ENCODE data around the gene SLC39A11. TPM values are rescaled to one million over a fixed set of nuclear protein-coding genes. Genes with fewer than 3 reads are reported as not detected.

Gene SLC39A11
- total RNA-seq, 1 donor from 2014 or later, result 21.5 TPM

DNA sequence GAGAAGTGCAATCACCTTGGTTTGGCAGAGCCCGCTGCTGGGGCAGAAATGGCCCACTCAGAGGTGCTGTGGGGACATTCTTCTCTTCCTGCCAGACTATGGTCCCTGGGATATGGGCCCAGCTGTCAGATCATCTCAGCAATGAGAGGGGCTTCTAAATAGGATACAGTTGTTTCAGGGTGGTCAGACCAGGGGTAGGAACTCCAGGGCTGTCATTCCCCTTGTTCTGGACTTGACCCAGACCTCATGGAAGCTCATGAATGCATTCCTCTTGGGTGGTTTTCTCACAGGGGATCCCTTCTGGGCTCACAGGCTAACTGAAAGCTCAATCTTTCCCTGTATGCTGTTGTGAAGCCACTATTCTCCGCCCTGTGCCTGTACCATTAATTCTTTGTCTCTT lies 347.2 kb downstream of the SLC39A11 start:
- H3K4me2 ChIP-seq (ENCODE audit: low read length), result no peak overlapping the region
- no peak overlapping the region for H3K27ac ChIP-seq (ENCODE audit: low read depth, low read length)
- H3K9me3 Mint-ChIP-seq (ENCODE audit: unreplicated experiment), result peaks cover 1% of the 10 kb centered on the region
- no peaks in the 10 kb centered on the region for H3K27me3 ChIP-seq (ENCODE audit: insufficient read depth, low read length)
- no peak for DNase-seq (ENCODE audit: low read depth)
- H2AFZ ChIP-seq (ENCODE audit: low read depth, low read length), result no peak overlapping the region
- H3K9ac ChIP-seq (ENCODE audit: low read length), result no peak overlapping the region
- H3K36me3 ChIP-seq (ENCODE audit: insufficient read depth, low read length), result no peaks in the 10 kb centered on the region
- no peaks in the 10 kb centered on the region for H3K4me1 Mint-ChIP-seq (ENCODE audit: low read depth, unreplicated experiment)
- H4K20me1 ChIP-seq (ENCODE audit: insufficient read depth, low read length), result no peaks in the 10 kb centered on the region
- TF ChIP-seq, protein P1, sequence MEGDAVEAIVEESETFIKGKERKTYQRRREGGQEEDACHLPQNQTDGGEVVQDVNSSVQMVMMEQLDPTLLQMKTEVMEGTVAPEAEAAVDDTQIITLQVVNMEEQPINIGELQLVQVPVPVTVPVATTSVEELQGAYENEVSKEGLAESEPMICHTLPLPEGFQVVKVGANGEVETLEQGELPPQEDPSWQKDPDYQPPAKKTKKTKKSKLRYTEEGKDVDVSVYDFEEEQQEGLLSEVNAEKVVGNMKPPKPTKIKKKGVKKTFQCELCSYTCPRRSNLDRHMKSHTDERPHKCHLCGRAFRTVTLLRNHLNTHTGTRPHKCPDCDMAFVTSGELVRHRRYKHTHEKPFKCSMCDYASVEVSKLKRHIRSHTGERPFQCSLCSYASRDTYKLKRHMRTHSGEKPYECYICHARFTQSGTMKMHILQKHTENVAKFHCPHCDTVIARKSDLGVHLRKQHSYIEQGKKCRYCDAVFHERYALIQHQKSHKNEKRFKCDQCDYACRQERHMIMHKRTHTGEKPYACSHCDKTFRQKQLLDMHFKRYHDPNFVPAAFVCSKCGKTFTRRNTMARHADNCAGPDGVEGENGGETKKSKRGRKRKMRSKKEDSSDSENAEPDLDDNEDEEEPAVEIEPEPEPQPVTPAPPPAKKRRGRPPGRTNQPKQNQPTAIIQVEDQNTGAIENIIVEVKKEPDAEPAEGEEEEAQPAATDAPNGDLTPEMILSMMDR (IDR thresholded peaks at IDR 0.05; ENCODE audit: insufficient read depth, low read depth, low read length), result no peak
- no peak for TF ChIP-seq EZH2 (IDR thresholded peaks at IDR 0.05; ENCODE audit: insufficient read depth, low read length)
- no peak overlapping the region for H3K27ac Mint-ChIP-seq (ENCODE audit: unreplicated experiment)
- no peak overlapping the region for H3K4me3 Mint-ChIP-seq (ENCODE audit: unreplicated experiment)
- H3K36me3 Mint-ChIP-seq (ENCODE audit: low read depth, unreplicated experiment), result no peaks in the 10 kb centered on the region
- H3K79me2 ChIP-seq (ENCODE audit: insufficient read depth, low read length), result no peaks in the 10 kb centered on the region
- H3K4me3 ChIP-seq (ENCODE audit: insufficient read depth, low read depth, low read length), result no peak overlapping the region
- FAIRE-seq, result no peak
- peaks cover 4% of the 10 kb centered on the region for H3K4me1 ChIP-seq (ENCODE audit: insufficient read depth, low read length)
- no peaks in the 10 kb centered on the region for H3K9me3 ChIP-seq (ENCODE audit: insufficient read depth, low read depth, low read length)
- H3K27me3 Mint-ChIP-seq (ENCODE audit: low read depth, unreplicated experiment), result peaks cover 4% of the 10 kb centered on the region

DNA sequence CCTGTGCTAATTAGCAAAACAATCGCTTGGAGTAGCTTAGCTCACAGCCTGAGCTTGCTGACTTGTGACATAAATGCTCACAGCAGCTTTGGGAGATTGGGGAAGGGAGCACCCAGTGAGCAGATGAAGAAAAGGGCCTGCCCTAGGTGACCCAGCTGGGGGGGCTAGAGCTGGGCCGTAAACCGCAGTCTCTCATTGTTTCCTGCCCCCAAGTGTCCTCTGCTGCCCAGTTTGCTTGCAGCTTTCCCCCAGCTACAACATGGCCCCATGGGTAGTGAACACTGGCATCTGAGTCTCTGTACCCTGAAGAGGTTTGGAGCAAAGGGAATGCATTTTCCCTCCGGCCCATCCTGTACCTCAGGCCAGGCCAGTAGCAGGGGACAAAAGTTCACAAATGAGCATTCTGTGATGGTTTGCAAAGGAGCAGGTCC lies 349.4 kb downstream of the SLC39A11 start:
- no peaks in the 10 kb centered on the region for H3K4me1 Mint-ChIP-seq (ENCODE audit: low read depth, unreplicated experiment)
- H3K4me3 ChIP-seq (ENCODE audit: insufficient read depth, low read depth, low read length), result no peak overlapping the region
- H3K9me3 Mint-ChIP-seq (ENCODE audit: unreplicated experiment), result peaks cover 1% of the 10 kb centered on the region
- no peak overlapping the region for H3K27ac ChIP-seq (ENCODE audit: low read depth, low read length)
- no peak for FAIRE-seq
- H4K20me1 ChIP-seq (ENCODE audit: insufficient read depth, low read length), result no peaks in the 10 kb centered on the region
- DNase-seq (ENCODE audit: low read depth), result no peak
- H3K27me3 ChIP-seq (ENCODE audit: insufficient read depth, low read length), result no peaks in the 10 kb centered on the region
- H3K4me2 ChIP-seq (ENCODE audit: low read length), result peak overlapping the region; percentile 53
- no peaks in the 10 kb centered on the region for H3K9me3 ChIP-seq (ENCODE audit: insufficient read depth, low read depth, low read length)
- no peak overlapping the region for H3K9ac ChIP-seq (ENCODE audit: low read length)
- peaks cover 4% of the 10 kb centered on the region for H3K4me1 ChIP-seq (ENCODE audit: insufficient read depth, low read length)
- no peaks in the 10 kb centered on the region for H3K36me3 Mint-ChIP-seq (ENCODE audit: low read depth, unreplicated experiment)
- peaks cover 4% of the 10 kb centered on the region for H3K27me3 Mint-ChIP-seq (ENCODE audit: low read depth, unreplicated experiment)
- H3K36me3 ChIP-seq (ENCODE audit: insufficient read depth, low read length), result no peaks in the 10 kb centered on the region
- H2AFZ ChIP-seq (ENCODE audit: low read depth, low read length), result peak overlapping the region; percentile 58
- no peaks in the 10 kb centered on the region for H3K79me2 ChIP-seq (ENCODE audit: insufficient read depth, low read length)
- TF ChIP-seq, protein P1 (IDR thresholded peaks at IDR 0.05; ENCODE audit: insufficient read depth, low read depth, low read length), result no peak
- TF ChIP-seq EZH2 (IDR thresholded peaks at IDR 0.05; ENCODE audit: insufficient read depth, low read length), result no peak
- no peak overlapping the region for H3K27ac Mint-ChIP-seq (ENCODE audit: unreplicated experiment)
- no peak overlapping the region for H3K4me3 Mint-ChIP-seq (ENCODE audit: unreplicated experiment)

- Histone ChIP-seq H3K4me3 (ENCODE audit: insufficient read depth, low read depth, low read length) (no peak overlapping the region), H3K36me3 (ENCODE audit: insufficient read depth, low read length) (no peaks in the 10 kb centered on the region), H3K4me1 (ENCODE audit: insufficient read depth, low read length) (no peaks in the 10 kb centered on the region), H3K4me2 (ENCODE audit: low read length) (no peak overlapping the region), H3K27me3 (ENCODE audit: insufficient read depth, low read length) (no peaks in the 10 kb centered on the region), H4K20me1 (ENCODE audit: insufficient read depth, low read length) (no peaks in the 10 kb centered on the region), H2AFZ (ENCODE audit: low read depth, low read length) (no peak overlapping the region), H3K9ac (ENCODE audit: low read length) (no peak overlapping the region), H3K9me3 (ENCODE audit: insufficient read depth, low read depth, low read length) (no peaks in the 10 kb centered on the region), H3K27ac (ENCODE audit: low read depth, low read length) (no peak overlapping the region), H3K79me2 (ENCODE audit: insufficient read depth, low read length) (no peaks in the 10 kb centered on the region)
- Mint-ChIP-seq H3K4me1 (ENCODE audit: low read depth, unreplicated experiment) (no peaks in the 10 kb centered on the region), H3K27ac (ENCODE audit: unreplicated experiment) (no peak overlapping the region), H3K4me3 (ENCODE audit: unreplicated experiment) (no peak overlapping the region), H3K36me3 (ENCODE audit: low read depth, unreplicated experiment) (no peaks in the 10 kb centered on the region), H3K27me3 (ENCODE audit: low read depth, unreplicated experiment) (peaks cover 3% of the 10 kb centered on the region), H3K9me3 (ENCODE audit: unreplicated experiment) (peaks cover 5% of the 10 kb centered on the region)
- TF ChIP-seq, protein P1 (IDR thresholded peaks at IDR 0.05; ENCODE audit: insufficient read depth, low read depth, low read length), result no peak
- TF ChIP-seq EZH2 (IDR thresholded peaks at IDR 0.05; ENCODE audit: insufficient read depth, low read length), result no peak
- DNase-seq (ENCODE audit: low read depth) (no peak), FAIRE-seq (no peak)
Measured at GRCh38 chr17:72737151-72737690, 355.3 kb downstream of the SLC39A11 start.

Data from astrocyte (in vitro differentiated cells and primary cell).